Measurements from ENCODE around the gene CACNA1F. TPM values are rescaled to one million over a fixed set of nuclear protein-coding genes. Genes with fewer than 3 reads are reported as not detected.

The CACNA1F gene
- total RNA-seq, 2 experiments from 2014 or later, result not detected

GRCh38 chrX:49211074-49211473 lies 22.1 kb downstream of the CACNA1F start:
- ChIA-PET CTCF (ENCODE audit: unreplicated experiment) (interaction anchor here (0.6 kb wide), 1 partner anchor 66 kb away, joined by 5 read pairs; no protein-coding TSS in a partner anchor), POLR2A (no interaction called here)
- Histone ChIP-seq H3K36me3 (ENCODE audit: insufficient read depth, low read length) (no peaks in the 10 kb centered on the region), H3K4me2 (ENCODE audit: low read length) (no peak overlapping the region), H3K79me2 (ENCODE audit: insufficient read depth, low read depth, low read length) (no peaks in the 10 kb centered on the region), H3K4me3 (ENCODE audit: low read depth, low read length, poor library complexity, severe bottlenecking) (no peak overlapping the region), H3K9me3 (ENCODE audit: low read length) (no peaks in the 10 kb centered on the region), H3K27ac (ENCODE audit: low read depth, low read length, poor library complexity, severe bottlenecking) (no peak overlapping the region), H4K20me1 (ENCODE audit: insufficient read depth, low read length) (no peaks in the 10 kb centered on the region), H2AFZ (ENCODE audit: low read length) (no peak overlapping the region), H3K4me1 (ENCODE audit: insufficient read depth, low read length, poor library complexity, severe bottlenecking) (no peaks in the 10 kb centered on the region), H3K9me2 (ENCODE audit: insufficient read depth, low read length) (no peaks in the 10 kb centered on the region)
- DNase-seq (ENCODE audit: low spot score), result no peak
- no peak for TF ChIP-seq EZH2phosphoT487 (IDR thresholded peaks at IDR 0.05; ENCODE audit: borderline replicate concordance, low read depth, low read length)
- no peak for TF ChIP-seq CTCF (conservative IDR thresholded peaks at IDR 0.05; ENCODE audit: low read length)
- intact Hi-C loops (cut with micrococcal nuclease; ENCODE audit: unreplicated experiment), result no loop called here
- no TSS peak for BruUV-seq (replicated peaks)

GRCh38 chrX:49210406-49210805 lies 22.7 kb downstream of the CACNA1F start:
- DNase-seq (ENCODE audit: low spot score), result no peak
- CTCF ChIA-PET (ENCODE audit: unreplicated experiment), result no interaction called here
- no peaks in the 10 kb centered on the region for H3K9me3 ChIP-seq (ENCODE audit: low read length)
- H3K4me1 ChIP-seq (ENCODE audit: insufficient read depth, low read length, poor library complexity, severe bottlenecking), result no peaks in the 10 kb centered on the region
- no peaks in the 10 kb centered on the region for H3K36me3 ChIP-seq (ENCODE audit: insufficient read depth, low read length)
- H3K4me3 ChIP-seq (ENCODE audit: low read depth, low read length, poor library complexity, severe bottlenecking), result no peak overlapping the region
- no peak overlapping the region for H2AFZ ChIP-seq (ENCODE audit: low read length)
- POLR2A ChIA-PET, result no interaction called here
- H3K9me2 ChIP-seq (ENCODE audit: insufficient read depth, low read length), result no peaks in the 10 kb centered on the region
- H3K79me2 ChIP-seq (ENCODE audit: insufficient read depth, low read depth, low read length), result no peaks in the 10 kb centered on the region
- no peak overlapping the region for H3K4me2 ChIP-seq (ENCODE audit: low read length)
- no peak for TF ChIP-seq EZH2phosphoT487 (IDR thresholded peaks at IDR 0.05; ENCODE audit: borderline replicate concordance, low read depth, low read length)
- no peak for TF ChIP-seq CTCF (conservative IDR thresholded peaks at IDR 0.05; ENCODE audit: low read length)
- no TSS peak for BruUV-seq (replicated peaks)
- H4K20me1 ChIP-seq (ENCODE audit: insufficient read depth, low read length), result no peaks in the 10 kb centered on the region
- intact Hi-C loops (cut with micrococcal nuclease; ENCODE audit: unreplicated experiment), result no loop called here
- H3K27ac ChIP-seq (ENCODE audit: low read depth, low read length, poor library complexity, severe bottlenecking), result no peak overlapping the region

- Histone ChIP-seq H3K79me2 (ENCODE audit: insufficient read depth, low read depth, low read length) (no peaks in the 10 kb centered on the region), H3K36me3 (ENCODE audit: insufficient read depth, low read length) (no peaks in the 10 kb centered on the region), H3K4me1 (ENCODE audit: insufficient read depth, low read length, poor library complexity, severe bottlenecking) (no peaks in the 10 kb centered on the region), H3K4me3 (ENCODE audit: low read depth, low read length, poor library complexity, severe bottlenecking) (no peak overlapping the region), H3K4me2 (ENCODE audit: low read length) (no peak overlapping the region), H3K27ac (ENCODE audit: low read depth, low read length, poor library complexity, severe bottlenecking) (no peak overlapping the region), H4K20me1 (ENCODE audit: insufficient read depth, low read length) (no peaks in the 10 kb centered on the region), H3K9me3 (ENCODE audit: low read length) (no peaks in the 10 kb centered on the region), H3K9me2 (ENCODE audit: insufficient read depth, low read length) (no peaks in the 10 kb centered on the region), H2AFZ (ENCODE audit: low read length) (no peak overlapping the region)
- intact Hi-C loops (cut with micrococcal nuclease; ENCODE audit: unreplicated experiment), result no loop called here
- no peak for TF ChIP-seq CTCF (conservative IDR thresholded peaks at IDR 0.05; ENCODE audit: low read length)
- no peak for TF ChIP-seq EZH2phosphoT487 (IDR thresholded peaks at IDR 0.05; ENCODE audit: borderline replicate concordance, low read depth, low read length)
- CTCF ChIA-PET (ENCODE audit: unreplicated experiment), result no interaction called here
- BruUV-seq (replicated peaks), result no TSS peak
- no peak for DNase-seq (ENCODE audit: low spot score)
- POLR2A ChIA-PET, result no interaction called here
Measured at GRCh38 chrX:49209434-49210251, 23.5 kb downstream of the CACNA1F start.

Data from OCI-LY7 (cell line).